Umbilical cord (tissue), 2 donors: ENCODE measurements around the gene ATP2B2. TPM values are rescaled to one million over a fixed set of nuclear protein-coding genes. Genes with fewer than 3 reads are reported as not detected.
A peak's percentile ranks its signal among the peaks of the same experiment; 100 is the strongest.
"Not testable (repeated sequence)": the region's sequence is repeated elsewhere in the genome, so short reads cannot be mapped to it uniquely, and the experiment has no call there.

Experiments used
- DNase-seq: peaks from one replicate; pipeline ENCODE4 v3.0.0-alpha.2; 2015; ENCODE audit warnings: low spot score
- total RNA-seq: library from RNA; depleted of rRNA; stranded (reverse); fragments of >200 nt; gene quantifications from one replicate; pipeline ENCODE4 v1.2.3, GENCODE V29; 2014; ENCODE audit warnings: low replicate concordance; ENCODE audit not compliant: insufficient read depth

ATP2B2 gene
- total RNA-seq, 1 donor from 2014 or later = 1.4 TPM

DNA sequence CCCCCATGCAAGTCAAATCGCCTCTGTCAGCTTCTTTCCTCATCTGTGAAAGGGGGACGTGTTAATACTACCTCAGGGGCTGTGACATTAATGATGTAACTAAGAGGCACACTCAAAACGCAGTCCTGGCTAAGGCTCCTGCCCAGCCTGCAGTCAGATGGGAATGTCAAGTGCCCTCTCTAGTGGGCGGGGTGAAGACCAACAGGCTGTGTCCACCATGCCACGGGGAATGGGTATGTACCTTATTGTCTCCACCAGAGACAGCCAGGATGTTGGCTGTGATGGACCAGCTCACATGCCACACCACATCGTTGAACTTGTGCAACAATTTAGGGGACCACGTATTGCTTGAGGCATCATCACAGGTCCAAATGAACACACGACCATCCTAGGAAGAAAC, 201.6 kb downstream of the ATP2B2 start:
- DNase-seq = no peak

DNA sequence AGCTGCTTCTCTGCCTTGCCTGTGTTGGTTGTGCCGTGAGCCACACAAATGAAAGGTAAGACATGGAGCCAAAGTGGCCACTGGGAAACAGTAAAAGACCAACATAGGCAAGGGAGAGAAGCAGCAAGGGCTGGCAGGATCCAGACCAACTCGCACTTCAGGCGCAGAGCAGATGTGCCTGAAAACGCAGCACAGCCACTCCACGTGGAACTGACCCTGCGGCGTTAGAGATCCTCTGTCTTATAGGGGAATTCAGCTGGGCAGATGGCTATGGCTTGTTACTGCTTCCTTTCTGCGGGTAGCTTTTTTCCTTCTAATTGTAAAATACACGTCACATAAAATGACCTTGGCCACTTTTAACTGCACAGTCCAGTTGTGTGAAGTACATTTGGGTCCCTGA, 202.3 kb downstream of the ATP2B2 start:
- no peak for DNase-seq

DNA sequence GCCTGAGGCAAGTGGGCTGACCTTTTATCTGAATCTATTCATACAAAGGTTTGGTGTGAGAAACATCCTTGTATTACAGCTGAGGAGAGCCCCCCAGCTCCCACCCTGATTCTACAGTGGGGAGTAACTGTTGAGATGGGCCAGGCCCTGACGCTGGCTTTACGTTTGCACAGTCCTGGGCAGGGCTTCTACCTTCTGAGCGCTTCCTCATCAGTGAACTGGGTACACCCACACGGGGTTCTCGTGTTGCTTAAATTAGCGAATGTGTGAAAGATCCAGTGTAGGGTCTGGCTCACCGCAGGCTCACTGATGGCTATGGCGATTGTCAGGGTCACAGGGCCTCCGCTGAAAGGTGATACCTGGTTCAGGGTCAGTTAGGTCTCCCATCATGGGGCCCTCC, 205.3 kb downstream of the ATP2B2 start:
- DNase-seq = no peak

DNA sequence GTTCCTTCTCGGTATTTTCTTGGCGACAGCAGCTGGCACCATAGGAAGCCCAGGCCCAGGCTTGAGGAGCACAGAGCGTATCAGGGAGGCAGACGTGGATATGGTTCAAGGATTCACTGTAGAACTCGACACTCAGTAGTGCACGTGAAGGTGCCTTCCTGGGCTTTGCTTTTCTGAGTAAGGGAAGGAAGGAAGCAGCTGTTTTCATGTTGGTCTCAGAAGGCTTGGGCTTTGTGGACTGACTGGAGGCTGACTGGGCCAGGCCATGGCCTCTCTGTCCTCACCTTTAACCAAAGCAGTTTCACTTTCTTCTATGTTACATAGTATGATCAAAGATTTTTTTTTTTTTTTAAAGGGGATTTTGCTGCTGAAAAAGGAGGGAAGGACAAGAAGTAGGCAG, 205.7 kb downstream of the ATP2B2 start:
- no peak for DNase-seq

DNA sequence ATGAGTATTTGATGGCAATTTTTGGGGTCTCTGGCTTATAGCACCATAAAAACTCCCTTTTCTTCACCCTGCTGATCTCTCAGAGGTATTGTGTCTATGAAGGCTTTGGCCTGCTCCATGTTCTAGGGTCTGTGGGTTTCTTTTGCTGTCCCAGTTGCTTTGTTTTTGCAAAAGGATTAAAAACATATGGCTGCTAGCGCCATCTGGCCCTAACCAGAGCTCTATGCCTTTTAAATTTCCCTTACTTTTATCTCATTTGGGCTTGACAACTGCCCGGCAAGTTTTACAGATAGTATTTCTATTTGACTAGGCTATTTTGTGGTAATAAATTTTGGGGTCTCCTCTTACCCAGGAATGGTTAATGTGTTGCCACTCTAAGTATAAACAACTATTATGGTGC, 206.2 kb downstream of the ATP2B2 start:
- DNase-seq = no peak

DNA sequence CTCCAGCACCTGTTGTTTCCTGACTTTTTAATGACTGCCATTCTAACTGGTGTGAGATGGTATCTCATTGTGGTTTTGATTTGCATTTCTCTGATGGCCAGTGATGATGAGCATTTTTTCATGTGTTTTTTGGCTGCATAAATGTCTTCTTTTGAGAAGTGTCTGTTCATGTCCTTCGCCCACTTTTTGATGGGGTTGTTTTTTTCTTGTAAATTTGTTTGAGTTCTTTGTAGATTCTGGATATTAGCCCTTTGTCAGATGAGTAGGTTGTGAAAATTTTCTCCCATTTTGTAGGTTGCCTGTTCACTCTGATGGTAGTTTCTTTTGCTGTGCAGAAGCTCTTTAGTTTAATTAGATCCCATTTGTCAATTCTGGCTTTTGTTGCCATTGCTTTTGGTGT, 207.3 kb downstream of the ATP2B2 start:
- not testable (repeated sequence) for DNase-seq

DNA sequence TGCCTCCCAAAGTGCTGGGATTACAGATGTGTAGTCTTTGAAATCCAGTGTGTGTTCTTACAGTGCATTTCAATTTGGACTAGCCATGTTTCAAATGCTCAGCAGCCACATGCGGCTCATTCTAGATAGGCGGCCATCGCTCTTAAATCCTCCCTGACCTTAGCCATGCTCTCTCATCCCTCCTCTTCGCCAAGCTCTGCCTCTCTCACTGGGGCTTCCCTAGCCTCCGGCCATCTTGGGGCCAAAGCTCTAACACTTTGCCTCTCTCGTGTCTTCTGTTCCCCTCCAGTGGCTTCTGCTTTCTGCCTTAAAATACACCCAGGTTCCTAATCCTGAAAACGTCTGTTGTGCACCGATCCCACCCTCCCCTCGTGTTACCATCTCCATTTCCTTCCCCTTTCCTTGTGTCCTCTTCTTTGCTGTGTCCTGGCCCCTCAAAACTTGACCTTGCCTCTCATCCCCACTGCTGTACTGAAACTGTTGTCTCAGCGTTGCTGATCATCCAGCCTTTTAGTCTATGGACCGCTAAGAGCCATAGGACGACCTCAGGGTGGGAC, 211.3 kb downstream of the ATP2B2 start:
- DNase-seq = no peak

DNA sequence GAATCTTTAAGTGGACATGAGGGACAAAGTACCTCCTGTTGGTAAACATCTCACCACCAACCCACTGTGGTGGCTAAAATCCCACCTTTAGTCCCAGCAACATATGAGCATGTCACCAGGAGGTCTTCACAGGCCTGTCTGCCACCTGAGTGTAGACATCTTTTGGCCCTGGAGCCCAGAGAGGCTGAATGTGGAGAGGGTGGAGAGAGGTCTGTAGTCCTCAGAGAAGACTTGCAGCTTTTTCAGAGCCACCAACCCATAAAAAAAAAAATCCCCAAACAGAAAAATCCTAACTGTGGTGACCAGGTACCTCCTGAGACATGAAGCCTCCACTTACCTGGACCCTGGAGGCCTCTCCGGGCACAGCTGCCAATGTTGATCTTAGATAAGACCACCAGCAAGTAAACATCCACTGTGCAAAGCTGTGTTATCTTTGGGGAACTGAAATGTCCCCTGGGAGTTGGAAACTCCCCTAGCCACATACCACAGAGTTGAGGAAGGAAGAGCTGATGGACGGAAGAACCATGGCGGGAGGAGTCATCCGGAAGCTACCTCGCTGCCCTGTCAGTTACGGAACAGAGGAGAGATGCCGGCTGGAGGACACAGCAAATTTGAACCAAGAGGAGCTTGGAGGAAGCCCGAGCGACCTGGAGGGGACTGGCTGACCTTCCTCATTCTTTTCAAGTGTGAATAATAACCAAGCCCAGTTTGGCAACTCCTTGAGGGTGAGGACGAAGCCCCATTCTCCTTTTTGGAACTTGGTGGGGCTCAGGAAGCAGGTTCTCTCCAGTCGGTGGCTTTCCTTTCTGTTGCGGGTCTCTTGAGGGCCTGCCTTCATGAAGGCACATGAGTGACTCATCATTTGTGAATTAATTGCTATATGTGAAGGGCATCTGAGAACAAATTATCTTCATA, 212.6 kb downstream of the ATP2B2 start, which contains the start of gene GHRL:
Gene GHRL, minus strand, starts transcription at position 443 of the 915 bp plus-strand sequence. CDS start 2,767 bp downstream, outside the sequence.
- no peak for DNase-seq

DNA sequence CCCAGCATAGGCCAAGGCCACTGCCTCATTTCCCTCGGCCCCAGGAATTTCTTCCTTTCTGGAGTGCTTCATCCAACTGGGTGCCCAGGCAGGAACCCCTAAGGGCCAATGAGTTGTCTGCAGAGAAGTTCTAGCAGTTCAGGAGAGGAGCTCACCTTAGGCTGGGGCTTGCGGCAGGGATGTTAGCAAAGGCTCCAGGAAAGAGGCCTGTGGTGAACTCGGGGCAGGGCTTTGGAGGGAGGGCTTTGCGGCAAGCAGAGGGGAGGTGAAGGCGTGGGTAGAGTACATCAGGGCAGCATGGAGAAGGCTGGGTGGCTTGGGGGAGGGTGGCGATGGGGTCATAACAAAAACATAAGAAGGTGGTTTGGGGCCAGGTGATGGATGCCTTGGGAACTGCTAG, 213.7 kb downstream of the ATP2B2 start:
- DNase-seq = no peak

DNA sequence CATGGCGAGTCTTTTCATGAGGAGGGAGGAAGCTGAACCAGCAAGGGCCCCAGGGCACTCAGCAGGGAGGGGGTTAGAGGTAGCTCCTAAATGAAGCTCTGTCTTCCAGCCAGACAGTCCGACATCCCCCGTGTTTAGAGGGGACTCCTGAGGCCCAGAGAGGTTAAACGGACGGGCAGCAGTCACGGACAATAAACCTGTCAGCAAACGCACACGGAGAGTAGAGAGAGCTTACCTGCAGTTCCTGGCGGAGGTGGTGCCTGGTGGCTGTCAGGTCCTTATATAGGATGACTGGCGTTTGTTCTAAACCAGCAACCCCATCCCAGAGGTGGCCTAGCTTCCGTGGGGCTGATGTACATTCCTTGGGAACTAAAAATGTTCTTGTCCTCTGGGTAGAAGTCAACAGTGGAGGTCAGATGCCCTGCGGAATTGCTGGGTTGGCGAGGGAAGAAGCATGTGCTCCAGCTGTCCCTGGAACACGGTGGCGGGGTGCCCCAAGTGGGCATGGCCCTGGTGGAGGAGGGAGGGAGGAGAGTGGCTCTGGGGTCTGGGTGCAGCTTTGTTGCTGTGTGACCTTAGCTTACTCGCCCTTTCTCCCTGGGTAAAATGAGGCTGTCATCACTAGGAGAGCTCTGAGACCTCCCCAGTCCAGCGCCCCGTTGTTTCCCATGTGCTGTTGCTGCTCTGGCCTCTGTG, 214.8 kb downstream of the ATP2B2 start:
- DNase-seq = no peak

DNA sequence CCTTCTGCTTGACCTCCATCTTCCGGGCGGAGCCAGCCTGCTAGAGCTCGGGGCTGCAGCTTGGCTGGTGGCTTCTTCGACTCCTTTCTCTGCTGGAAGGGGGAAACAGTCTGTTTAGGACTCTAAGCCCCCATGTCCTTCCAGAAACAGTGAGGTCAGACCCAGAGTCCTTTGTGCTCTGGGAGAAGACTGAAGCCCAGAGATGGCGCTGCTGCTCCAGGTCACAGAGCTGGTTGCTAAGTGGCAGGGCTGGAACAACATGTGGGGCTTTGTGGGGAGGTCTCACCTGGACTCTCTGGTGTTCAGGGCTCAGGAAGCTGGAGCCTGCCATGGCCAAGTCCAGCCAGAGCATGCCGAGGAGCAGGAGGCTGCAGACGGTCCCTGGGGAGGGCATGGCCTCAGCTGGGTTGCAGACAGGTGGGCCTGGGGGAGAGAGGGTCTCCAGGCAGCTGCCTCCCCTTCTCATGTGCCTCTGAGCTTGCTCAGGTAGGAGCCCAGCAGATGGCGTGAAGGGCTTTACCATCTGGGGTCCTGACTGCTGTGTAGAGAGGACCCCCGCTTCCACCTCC, 215.5 kb downstream of the ATP2B2 start:
- DNase-seq = no peak

DNA sequence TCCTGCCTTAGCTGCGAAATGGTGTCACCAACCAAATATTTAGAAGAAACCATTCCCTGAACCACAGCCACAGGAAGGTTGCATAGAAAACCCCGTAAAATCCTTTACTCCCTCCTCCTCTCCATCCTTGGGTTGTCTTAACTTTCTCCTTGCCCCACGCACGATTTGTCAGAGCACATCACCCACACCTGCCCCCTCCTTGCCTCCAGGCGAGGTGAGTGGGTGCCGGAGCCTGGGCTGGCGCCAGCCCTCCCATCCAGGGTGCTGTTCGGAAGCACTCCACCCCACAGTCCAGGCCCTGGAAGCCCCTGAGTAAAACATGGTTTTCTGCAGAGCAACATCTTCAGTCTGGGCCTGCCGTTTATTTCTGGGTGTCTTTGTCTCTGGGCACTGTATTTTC, 216.3 kb downstream of the ATP2B2 start:
- DNase-seq = no peak

DNA sequence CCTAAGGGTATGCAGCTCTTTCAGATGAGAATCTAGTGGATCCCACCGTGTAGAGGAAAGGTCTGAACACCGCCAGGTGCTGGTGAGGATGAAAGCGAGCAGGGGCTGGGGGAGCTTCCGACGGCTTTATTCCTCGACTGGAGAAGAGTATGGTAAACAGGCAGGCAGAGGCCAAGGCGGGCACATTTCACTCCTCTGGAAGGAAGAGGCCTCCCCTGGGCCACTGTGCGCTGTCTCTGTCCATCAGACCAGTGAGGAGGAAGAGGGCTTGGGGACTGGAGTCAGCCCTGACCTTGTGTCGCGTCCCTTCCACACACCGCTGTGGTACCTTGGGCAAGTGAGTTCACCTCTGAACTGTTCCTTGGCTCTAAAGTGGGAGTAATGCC, 216.8 kb downstream of the ATP2B2 start:
- no peak for DNase-seq

DNA sequence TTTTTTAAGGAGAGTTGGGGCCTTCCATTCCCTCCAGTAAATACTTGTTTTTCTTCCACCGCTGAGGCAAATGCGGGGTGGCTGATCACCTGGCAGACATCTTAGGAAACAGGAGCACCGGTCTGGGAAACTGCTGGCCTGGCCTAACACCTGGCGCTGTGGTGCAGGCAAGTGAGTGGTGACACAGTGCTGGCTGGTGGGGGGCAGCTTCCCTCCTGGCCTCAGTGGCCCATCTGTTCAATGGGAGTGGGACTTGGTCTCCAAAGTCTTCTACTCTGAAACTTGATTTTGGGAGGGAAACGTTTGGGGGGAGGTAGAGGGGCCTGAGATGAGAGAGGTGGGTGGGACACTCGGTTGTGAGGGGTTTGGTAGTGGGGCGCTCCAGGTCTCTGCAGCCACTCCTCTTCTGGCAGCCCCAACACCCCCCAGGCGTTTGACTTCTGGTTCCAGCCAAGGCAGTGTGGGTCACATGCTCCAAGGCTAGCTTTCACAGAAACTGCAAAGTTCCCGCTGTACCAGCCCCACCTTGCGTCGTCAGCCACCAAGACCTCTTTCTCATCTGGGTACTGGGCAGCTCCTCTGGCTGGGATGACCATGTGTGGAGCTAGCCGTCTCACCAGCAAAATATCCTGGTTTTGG, 217.3 kb downstream of the ATP2B2 start:
- no peak for DNase-seq

DNA sequence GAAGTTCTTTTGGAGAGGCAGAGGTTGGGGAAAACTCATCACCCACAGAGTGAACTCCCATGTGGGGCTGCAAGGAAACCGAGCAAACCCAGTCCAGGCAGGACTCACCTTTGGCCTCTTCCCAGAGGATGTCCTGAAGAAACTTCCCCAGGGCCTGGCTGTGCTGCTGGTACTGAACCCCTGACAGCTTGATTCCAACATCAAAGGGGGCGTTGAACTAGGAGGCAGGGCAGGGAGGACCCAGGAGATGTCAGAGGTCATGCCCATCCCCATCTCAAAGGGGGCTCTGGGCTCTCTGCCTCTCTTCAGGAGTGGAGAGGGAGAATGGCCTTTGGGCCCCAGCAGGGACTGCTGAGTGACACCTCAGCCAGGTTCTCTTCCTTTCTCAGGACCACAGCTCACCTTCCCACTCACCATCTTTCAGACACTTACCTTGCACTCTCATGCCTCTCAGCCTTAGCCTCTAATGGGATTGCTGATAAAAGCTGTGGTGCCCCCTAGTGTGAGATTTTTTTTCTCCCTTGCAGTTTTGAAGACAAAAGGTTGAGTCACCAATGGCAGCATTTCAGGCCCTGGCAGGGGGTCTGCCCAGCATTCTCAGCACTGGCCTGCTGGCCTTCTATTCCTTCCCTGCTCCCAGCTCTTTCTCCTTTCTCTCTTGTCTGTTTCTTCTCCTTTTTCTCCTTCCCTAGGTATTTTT, 218.6 kb downstream of the ATP2B2 start:
- peak; percentile 33 for DNase-seq

DNA sequence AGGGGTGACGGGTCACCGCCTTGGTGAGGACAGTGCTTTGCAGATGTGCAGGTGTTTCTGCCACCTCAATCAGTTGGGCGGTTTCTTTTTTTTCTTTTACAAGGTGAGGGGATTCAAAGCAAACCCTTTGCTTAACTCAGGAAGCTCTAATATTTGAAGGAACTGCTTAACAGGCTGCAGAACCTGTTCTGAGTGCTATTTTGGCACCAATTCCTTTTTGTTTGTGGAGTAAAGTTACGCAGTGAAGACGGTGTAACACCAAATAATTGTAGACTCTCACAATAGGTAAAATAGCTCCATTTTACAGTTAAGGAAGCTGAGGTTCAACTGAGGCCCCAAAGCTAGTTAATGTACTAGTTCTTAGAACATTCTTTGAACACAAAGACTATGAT, 219.3 kb downstream of the ATP2B2 start:
- DNase-seq = no peak

DNA sequence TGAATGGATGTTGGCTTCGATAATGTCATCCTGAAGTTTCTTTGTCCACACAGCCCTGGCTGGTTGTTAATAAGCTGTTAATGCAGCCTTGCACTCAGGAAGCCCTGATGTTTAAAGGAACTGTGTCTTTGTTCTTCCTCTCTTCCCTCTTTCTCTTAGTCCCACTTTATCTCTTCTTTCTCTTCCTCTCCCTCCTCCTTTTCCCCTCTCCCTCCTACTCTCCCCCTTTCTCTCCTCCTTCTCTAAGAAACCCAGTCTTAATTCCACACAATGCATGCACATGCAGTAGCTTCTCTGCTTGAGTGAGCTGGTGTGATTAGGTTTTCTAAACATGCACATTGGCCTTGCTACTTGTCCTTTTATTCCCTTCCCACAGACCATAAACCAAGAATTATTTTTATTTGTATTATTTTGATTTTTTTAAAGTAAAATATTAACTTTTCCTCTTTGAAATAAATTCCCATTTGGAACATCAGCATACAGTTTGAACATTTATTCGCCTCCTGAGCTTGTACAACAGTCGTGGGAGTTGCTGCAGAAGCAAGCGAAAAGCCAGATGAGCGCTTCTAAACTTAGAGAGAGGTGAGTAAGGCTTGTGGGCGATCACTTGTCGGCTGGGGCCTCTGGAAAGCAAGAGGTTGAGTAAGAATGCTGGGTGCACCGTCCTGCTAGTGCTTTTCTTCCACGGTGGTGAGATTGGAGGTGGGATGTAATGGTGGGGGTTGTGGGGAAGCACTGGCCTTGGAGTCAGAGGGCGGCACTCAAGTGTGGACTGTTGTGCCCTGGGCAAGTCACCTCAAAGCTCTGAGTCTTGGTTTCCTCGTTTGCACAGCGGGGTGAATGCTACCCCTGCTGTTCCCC, 219.9 kb downstream of the ATP2B2 start:
- no peak for DNase-seq

DNA sequence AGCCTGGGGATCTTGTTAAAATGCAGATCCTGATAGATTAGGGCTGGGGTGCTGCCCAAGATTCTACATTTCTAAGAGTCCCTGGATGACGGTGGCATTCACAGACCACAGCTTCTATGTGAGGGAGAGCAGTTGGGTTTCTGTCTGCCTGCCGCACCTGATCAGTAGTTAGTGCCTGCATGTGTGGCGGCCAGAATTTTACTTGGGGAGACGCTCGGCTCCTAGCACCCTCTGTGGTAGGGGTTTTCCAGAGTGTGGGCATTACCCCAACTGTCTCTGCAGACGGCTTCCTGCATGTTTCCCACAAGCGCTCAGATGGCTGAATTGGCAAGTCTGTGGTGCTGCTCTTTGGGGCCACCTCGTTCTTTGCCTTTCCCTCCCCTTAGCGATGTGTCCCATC, 220.9 kb downstream of the ATP2B2 start:
- no peak for DNase-seq

DNA sequence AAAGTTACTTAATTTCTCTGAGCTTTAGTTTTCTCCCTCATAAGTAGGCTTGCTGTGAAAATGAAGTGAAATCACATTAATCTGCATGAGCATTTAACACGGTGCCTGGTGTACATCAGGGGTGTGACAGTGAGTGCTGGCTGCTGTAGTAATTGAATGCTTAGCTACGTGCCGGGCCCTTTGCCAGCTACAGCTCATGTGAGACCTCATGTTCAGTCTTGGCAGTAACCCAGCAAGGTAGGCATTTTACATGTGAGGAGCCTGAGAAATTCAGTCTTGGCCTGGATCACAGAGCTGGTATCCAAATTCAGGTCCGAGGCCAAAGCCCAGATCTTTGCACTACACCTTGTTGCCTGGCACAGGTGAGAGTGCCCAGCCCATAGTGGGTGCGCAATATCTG, 221.7 kb downstream of the ATP2B2 start:
- DNase-seq = no peak

DNA sequence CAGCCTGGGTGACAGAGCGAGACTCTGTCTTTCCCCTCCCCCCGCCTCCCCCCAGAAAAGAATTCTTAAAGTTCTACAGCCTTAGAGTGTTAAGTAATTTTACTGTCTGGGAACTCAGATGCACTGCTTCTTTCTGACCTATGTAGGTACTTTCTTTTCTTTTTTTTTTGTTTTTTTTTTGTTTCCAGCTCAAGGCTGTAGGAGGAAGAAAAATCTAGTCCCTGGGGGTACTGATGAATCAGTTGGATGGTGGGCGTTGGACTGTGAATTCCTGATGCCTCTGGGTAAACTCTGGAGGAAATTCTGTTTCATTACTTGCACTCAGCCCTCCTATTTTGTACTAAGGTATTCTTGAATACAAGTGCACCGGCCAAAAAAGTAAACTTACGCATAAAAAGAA, 223.4 kb downstream of the ATP2B2 start:
- DNase-seq = no peak
